OCI-LY1 (cell line): ENCODE measurements around the gene IRX4.

Experiments
- H2AFZ ChIP-seq: fragments of 200-600 bp; sonication (generic), shearing (Covaris generic); 2 replicates; pipeline ENCODE4 v1.6.0; 2014; ENCODE audit warnings: antibody characterized with exemption, mild to moderate bottlenecking, low read length
- H3F3A ChIP-seq: fragments of 200-600 bp; sonication (generic), shearing (Covaris generic); 2 replicates; pipeline ENCODE4 v1.6.0; 2014; ENCODE audit warnings: mild to moderate bottlenecking, antibody characterized with exemption, low read length, moderate library complexity; ENCODE audit not compliant: insufficient read depth
- H3K27ac ChIP-seq: fragments of 200-600 bp; sonication (generic); 2 replicates; pipeline ENCODE4 v1.5.1; 2014; ENCODE audit warnings: low read length, mixed run types, mild to moderate bottlenecking, low read depth; ENCODE audit not compliant: poor library complexity, severe bottlenecking
- H3K27me3 ChIP-seq: fragments of 200-600 bp; sonication (generic); 2 replicates; pipeline ENCODE4 v1.6.0; 2014; ENCODE audit warnings: antibody characterized with exemption, mild to moderate bottlenecking, low read length, moderate library complexity; ENCODE audit not compliant: insufficient read depth
- H3K36me3 ChIP-seq: fragments of 200-600 bp; sonication (generic); 2 replicates; pipeline ENCODE4 v1.6.1; 2014; ENCODE audit warnings: mild to moderate bottlenecking, antibody characterized with exemption, low read length, moderate library complexity, mixed read lengths; ENCODE audit not compliant: insufficient read depth
- H3K4me1 ChIP-seq: fragments of 200-600 bp; sonication (generic); 2 replicates; pipeline ENCODE4 v1.5.1; 2014; ENCODE audit warnings: mild to moderate bottlenecking, low read length, moderate library complexity; ENCODE audit not compliant: insufficient read depth, severe bottlenecking
- H3K4me2 ChIP-seq: fragments of 200-600 bp; sonication (generic), shearing (Covaris generic); 2 replicates; pipeline ENCODE4 v1.6.1; 2014; ENCODE audit warnings: low read length
- H3K4me3 ChIP-seq: fragments of 200-600 bp; sonication (generic); 2 replicates; pipeline ENCODE4 v1.5.1; 2014; ENCODE audit warnings: low read length, low read depth, mild to moderate bottlenecking, mixed read lengths; ENCODE audit not compliant: poor library complexity, severe bottlenecking
- H3K79me2 ChIP-seq: fragments of 200-600 bp; shearing (Covaris generic); 2 replicates; pipeline ENCODE4 v1.6.1; 2016; ENCODE audit warnings: mixed run types, low read length, mixed read lengths; ENCODE audit not compliant: insufficient read depth
- H3K9ac ChIP-seq: fragments of 200-600 bp; sonication (generic), shearing (Covaris generic); 2 replicates; pipeline ENCODE4 v1.6.1; 2014; ENCODE audit warnings: mild to moderate bottlenecking, low read length, mixed read lengths
- H3K9me2 ChIP-seq: fragments of 200-600 bp; sonication (generic), shearing (Covaris generic); 2 replicates; pipeline ENCODE4 v1.6.1; 2014; ENCODE audit warnings: low read depth, mild to moderate bottlenecking, low read length, mixed read lengths
- H3K9me3 ChIP-seq: fragments of 200-600 bp; shearing (Covaris generic); 2 replicates; pipeline ENCODE4 v1.6.1; 2014; ENCODE audit warnings: low read length, mixed read lengths
- H4K20me1 ChIP-seq: fragments of 200-600 bp; sonication (generic), shearing (Covaris generic); 2 replicates; pipeline ENCODE4 v1.6.0; 2016; ENCODE audit warnings: mild to moderate bottlenecking, low read length; ENCODE audit not compliant: insufficient read depth
- EZH2 ChIP-seq: fragments of 200-600 bp; sonication (generic), shearing (Covaris generic); IDR thresholded peaks from 2 replicates; pipeline ENCODE4 v1.8.0; 2017; ENCODE audit warnings: borderline replicate concordance, mixed run types, mild to moderate bottlenecking, antibody characterized with exemption, low read length, moderate library complexity, mixed read lengths
- TF ChIP-seq, protein P1 (sequence below): fragments of 200-600 bp; sonication (generic), shearing (Covaris generic); IDR thresholded peaks from 2 replicates; pipeline ENCODE4 v1.5.1; 2017; ENCODE audit warnings: mild to moderate bottlenecking, antibody characterized with exemption, low read length, moderate library complexity, mixed read lengths

The IRX4 gene

DNA sequence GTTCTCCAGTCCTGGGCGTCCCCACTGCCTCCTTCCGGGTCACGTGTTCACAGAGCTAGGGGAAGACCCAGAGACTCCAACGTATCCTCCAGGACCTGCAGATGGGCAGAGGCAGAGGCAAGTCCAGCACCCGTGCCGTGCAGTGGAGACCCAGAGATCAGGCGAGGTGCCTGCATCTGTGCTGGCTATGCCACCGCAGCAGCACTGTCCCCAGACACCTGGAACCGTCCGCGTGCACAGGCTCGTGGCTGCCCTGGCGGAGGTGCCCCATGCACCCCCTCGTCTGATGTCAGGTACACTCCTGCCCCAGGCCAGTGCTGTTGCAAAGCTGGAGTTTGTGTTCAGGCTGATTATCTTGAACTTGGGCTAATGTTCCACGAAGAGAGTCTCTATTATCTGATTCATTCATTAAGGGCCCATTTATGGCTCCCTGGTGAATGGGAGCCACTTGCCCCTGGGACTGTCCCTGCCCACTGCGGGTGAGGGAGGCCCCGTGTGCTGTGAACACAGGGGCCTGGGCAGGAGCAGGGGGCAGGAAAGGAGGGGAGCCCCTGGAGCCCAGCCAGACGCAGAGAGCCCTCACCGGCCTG is 13.7 kb downstream of the IRX4 start:
- TF ChIP-seq, protein P1, sequence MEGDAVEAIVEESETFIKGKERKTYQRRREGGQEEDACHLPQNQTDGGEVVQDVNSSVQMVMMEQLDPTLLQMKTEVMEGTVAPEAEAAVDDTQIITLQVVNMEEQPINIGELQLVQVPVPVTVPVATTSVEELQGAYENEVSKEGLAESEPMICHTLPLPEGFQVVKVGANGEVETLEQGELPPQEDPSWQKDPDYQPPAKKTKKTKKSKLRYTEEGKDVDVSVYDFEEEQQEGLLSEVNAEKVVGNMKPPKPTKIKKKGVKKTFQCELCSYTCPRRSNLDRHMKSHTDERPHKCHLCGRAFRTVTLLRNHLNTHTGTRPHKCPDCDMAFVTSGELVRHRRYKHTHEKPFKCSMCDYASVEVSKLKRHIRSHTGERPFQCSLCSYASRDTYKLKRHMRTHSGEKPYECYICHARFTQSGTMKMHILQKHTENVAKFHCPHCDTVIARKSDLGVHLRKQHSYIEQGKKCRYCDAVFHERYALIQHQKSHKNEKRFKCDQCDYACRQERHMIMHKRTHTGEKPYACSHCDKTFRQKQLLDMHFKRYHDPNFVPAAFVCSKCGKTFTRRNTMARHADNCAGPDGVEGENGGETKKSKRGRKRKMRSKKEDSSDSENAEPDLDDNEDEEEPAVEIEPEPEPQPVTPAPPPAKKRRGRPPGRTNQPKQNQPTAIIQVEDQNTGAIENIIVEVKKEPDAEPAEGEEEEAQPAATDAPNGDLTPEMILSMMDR: no peak
- TF ChIP-seq EZH2: no peak
- Histone ChIP-seq H3K36me3 (no peaks in the 10 kb centered on the region), H3K4me2 (no peak overlapping the region), H3K9me2 (no peaks in the 10 kb centered on the region), H3K4me1 (no peaks in the 10 kb centered on the region), H3K27me3 (0 out of 2 replicates have a peak, but pooled peaks cover 6% of the 10 kb centered on the region), H4K20me1 (no peaks in the 10 kb centered on the region), H3K9ac (no peak overlapping the region), H3K27ac (no peak overlapping the region), H2AFZ (no peak overlapping the region), H3F3A (no peaks in the 10 kb centered on the region), H3K79me2 (no peaks in the 10 kb centered on the region), H3K9me3 (no peaks in the 10 kb centered on the region), H3K4me3 (no peak overlapping the region)

DNA sequence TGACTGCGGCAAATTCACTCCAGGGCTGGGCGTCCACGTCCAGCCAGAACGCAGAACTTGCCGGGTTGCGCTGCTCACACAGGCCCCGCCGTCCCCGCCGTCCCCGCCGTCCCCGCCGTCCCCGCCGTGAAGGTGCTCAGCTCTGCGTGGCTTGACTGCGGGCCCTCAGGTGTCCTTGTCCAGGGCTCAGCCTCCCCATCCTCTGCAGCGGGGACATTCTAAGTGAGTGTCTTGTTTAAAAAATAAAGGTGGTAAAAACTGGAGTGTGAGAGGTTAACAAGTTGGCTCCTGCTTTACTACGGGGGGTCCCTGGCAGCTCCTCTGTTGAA is 14.9 kb downstream of the IRX4 start:
- no peaks in the 10 kb centered on the region for H4K20me1 ChIP-seq
- H3K27ac ChIP-seq: no peak overlapping the region
- H3K79me2 ChIP-seq: no peaks in the 10 kb centered on the region
- no peaks in the 10 kb centered on the region for H3K9me2 ChIP-seq
- TF ChIP-seq, protein P1: no peak
- H3K27me3 ChIP-seq: 0 out of 2 replicates have a peak, but pooled peaks cover 6% of the 10 kb centered on the region
- no peaks in the 10 kb centered on the region for H3K36me3 ChIP-seq
- H2AFZ ChIP-seq: no peak overlapping the region
- H3K4me2 ChIP-seq: no peak overlapping the region
- no peaks in the 10 kb centered on the region for H3F3A ChIP-seq
- H3K4me3 ChIP-seq: no peak overlapping the region
- no peaks in the 10 kb centered on the region for H3K4me1 ChIP-seq
- H3K9me3 ChIP-seq: no peaks in the 10 kb centered on the region
- H3K9ac ChIP-seq: no peak overlapping the region

DNA sequence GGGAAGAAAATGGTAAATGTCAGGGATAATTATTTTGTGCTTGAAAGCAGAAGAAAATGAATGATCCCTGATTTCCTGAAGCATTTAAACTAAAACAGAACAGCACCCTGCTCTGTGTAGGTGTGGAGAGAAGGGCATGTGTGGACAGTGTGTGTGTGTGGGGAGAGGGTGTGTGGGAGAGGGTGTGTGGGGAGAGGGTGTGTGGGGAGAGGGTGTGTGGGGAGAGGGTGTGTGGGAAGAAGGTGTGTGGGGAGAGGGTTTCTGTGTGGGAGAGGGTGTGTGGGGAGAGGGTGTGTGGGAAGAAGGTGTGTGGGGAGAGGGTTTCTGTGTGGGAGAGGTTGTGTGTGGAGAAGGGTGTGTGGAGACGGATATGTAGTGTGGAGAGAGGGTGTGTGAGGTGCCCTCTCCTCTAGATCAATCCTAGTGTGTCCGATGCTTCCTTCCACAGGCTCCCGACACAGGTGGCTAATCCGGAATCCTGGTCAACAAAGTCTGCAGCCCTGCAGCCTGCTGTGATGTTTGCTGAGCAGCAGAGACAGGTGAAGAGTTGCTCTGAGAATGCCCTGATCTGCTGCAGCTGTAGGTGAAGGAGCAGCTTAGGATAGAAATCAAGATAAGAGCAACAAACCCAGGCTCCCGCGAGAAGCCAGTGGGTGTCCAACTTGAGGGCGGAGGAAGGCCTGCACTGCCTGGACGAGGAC is 15.5 kb downstream of the IRX4 start:
- H3K4me1 ChIP-seq: no peaks in the 10 kb centered on the region
- no peak overlapping the region for H3K4me2 ChIP-seq
- H3K79me2 ChIP-seq: no peaks in the 10 kb centered on the region
- H3F3A ChIP-seq: no peaks in the 10 kb centered on the region
- H3K9me2 ChIP-seq: no peaks in the 10 kb centered on the region
- H3K27me3 ChIP-seq: 0 out of 2 replicates have a peak, but pooled peaks cover 6% of the 10 kb centered on the region
- H3K36me3 ChIP-seq: no peaks in the 10 kb centered on the region
- TF ChIP-seq, protein P1: no peak
- no peak for TF ChIP-seq EZH2
- no peak overlapping the region for H3K4me3 ChIP-seq
- no peak overlapping the region for H3K27ac ChIP-seq
- H4K20me1 ChIP-seq: no peaks in the 10 kb centered on the region
- H3K9me3 ChIP-seq: no peaks in the 10 kb centered on the region
- H2AFZ ChIP-seq: no peak overlapping the region
- no peak overlapping the region for H3K9ac ChIP-seq
